ENCODE data around the gene FARP1. TPM values are rescaled to one million over a fixed set of nuclear protein-coding genes. Genes with fewer than 3 reads are reported as not detected.

FARP1 gene
- total and polyA plus RNA-seq, 2 of the 8 experiments (the other 6 are each of a cell fraction or from before 2014, with no cell fraction given): 24.7 to 104 TPM

- Histone ChIP-seq H2AFZ (ENCODE audit: low read length) (no peak overlapping the region), H3K56ac (replicated peaks; ENCODE audit: insufficient read length, low read depth, low read length) (no peak overlapping the region), H3K4me1 (replicated peaks in 1 of 4; ENCODE audit: control insufficient read depth in 3 of 4, insufficient read depth in 4 of 4, low read length in 3 of 4) (peaks cover 2 to 27% (median 10%) of the 10 kb centered on the region in 4 experiments), H3K27me3 (replicated peaks in 1 of 4; ENCODE audit: control insufficient read depth in 3 of 4, extremely low read depth in 1 of 4, insufficient read depth in 3 of 4, low read length in 3 of 4) (no peaks in the 10 kb centered on the region), H3K79me1 (ENCODE audit: low read depth, low read length) (peaks cover 10% of the 10 kb centered on the region), H2BK5ac (ENCODE audit: low read depth, low read length) (no peak overlapping the region), H3K27ac (ENCODE audit: low read depth, low read length) (no peak overlapping the region), H3K14ac (ENCODE audit: insufficient read length) (no peak overlapping the region), H3K23me2 (ENCODE audit: low read depth, low read length) (peaks cover 2% of the 10 kb centered on the region; the same call in 1 of the 2 replicates), H3K4ac (replicated peaks; ENCODE audit: insufficient read length, low read depth, low read length) (no peak overlapping the region), H2AK5ac (ENCODE audit: low read depth, low read length) (no peak overlapping the region), H3K79me2 (ENCODE audit: control insufficient read depth in 1 of 2, insufficient read depth in 2 of 2, low read length in 2 of 2) (peaks cover 0 to 86% of the 10 kb centered on the region in 2 experiments; a peak in 3 of 4 replicates), H4K91ac (replicated peaks; ENCODE audit: insufficient read length, low read length) (no peak overlapping the region), H3K18ac (ENCODE audit: extremely low read depth, low read length) (no peak overlapping the region), H4K5ac (ENCODE audit: insufficient read length, low read depth, low read length) (no peak overlapping the region), H3K4me2 (ENCODE audit: insufficient read depth in 1 of 2, low read depth in 2 of 2, low read length in 2 of 2) (no peak overlapping the region), H3K9me3 (ENCODE audit: insufficient read depth in 2 of 2, low read depth in 1 of 2, low read length in 1 of 2) (0 out of 4 replicates have a peak, but pooled peaks cover 2 to 3% of the 10 kb centered on the region in 2 experiments), H4K8ac (ENCODE audit: extremely low read depth, insufficient read depth, low read length) (no peak overlapping the region), H3K23ac (ENCODE audit: insufficient read length) (no peak overlapping the region), H2BK12ac (ENCODE audit: low read depth, low read length) (no peak overlapping the region), H4K20me1 (replicated peaks in 1 of 2; ENCODE audit: control insufficient read depth in 1 of 2, insufficient read depth in 2 of 2, low read length in 2 of 2) (no peaks in the 10 kb centered on the region), H3K36me3 (ENCODE audit: control insufficient read depth in 2 of 4, insufficient read depth in 4 of 4, low read length in 3 of 4) (peaks cover 0 to 3% (median 0%) of the 10 kb centered on the region in 4 experiments; a peak in 2 of 8 replicates), H3K9ac (replicated peaks in 1 of 4; ENCODE audit: extremely low read depth in 1 of 4, low read depth in 3 of 4, low read length in 3 of 4) (no peak overlapping the region), H2BK120ac (replicated peaks; ENCODE audit: low read depth, low read length) (no peak overlapping the region), H2BK15ac (ENCODE audit: low read length) (no peak overlapping the region), H2BK20ac (ENCODE audit: low read length) (no peak overlapping the region), H3K4me3 (ENCODE audit: extremely low read depth in 1 of 4, insufficient read depth in 2 of 4, low read depth in 3 of 4, low read length in 4 of 4) (no peak overlapping the region)
- no peak for DNase-seq (ENCODE audit: low read depth in 1 of 2, low spot score in 2 of 2)
- no peak for TF ChIP-seq MAX (IDR thresholded peaks at IDR 0.05)
- WGBS, 2 experiments (ENCODE audit: extremely low coverage in 1 of 2, insufficient coverage in 1 of 2, insufficient read length in 1 of 2, insufficient replicate concordance in 2 of 2, low coverage in 1 of 2, low lambda C conversion rate in 2 of 2, missing lambda C conversion rate in 1 of 2): 95% methylated on average over 8 of the region's 8 CpGs; no CpG with 5 or more reads in 1 of the 2 experiments
- ChIA-PET POLR2A (ENCODE audit: partially characterized antibody) (no interaction called here), CTCF (ENCODE audit: partially characterized antibody) (interaction anchor here (1.3 kb wide), 1 partner anchor 9 kb away, joined by 4 read pairs; no protein-coding TSS in a partner anchor)
- FAIRE-seq: no peak
Observed at GRCh38 chr13:98203646-98204326, 60.9 kb downstream of the FARP1 start.

All from H1 (cell line).